GM21723 (cell line): Measurements from ENCODE around the gene CALHM2.
"Not testable (repeated sequence)": the region's sequence is repeated elsewhere in the genome, so short reads cannot be mapped to it uniquely, and the experiment has no call there.

Experiments used
- ATAC-seq: cut with Tn5 transposase; IDR thresholded peaks from one replicate; pipeline ENCODE4 v1.9.1; 2021; ENCODE audit warnings: mild to moderate bottlenecking, moderate library complexity; ENCODE audit not compliant: unreplicated experiment

Gene CALHM2, protein sequence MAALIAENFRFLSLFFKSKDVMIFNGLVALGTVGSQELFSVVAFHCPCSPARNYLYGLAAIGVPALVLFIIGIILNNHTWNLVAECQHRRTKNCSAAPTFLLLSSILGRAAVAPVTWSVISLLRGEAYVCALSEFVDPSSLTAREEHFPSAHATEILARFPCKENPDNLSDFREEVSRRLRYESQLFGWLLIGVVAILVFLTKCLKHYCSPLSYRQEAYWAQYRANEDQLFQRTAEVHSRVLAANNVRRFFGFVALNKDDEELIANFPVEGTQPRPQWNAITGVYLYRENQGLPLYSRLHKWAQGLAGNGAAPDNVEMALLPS

DNA sequence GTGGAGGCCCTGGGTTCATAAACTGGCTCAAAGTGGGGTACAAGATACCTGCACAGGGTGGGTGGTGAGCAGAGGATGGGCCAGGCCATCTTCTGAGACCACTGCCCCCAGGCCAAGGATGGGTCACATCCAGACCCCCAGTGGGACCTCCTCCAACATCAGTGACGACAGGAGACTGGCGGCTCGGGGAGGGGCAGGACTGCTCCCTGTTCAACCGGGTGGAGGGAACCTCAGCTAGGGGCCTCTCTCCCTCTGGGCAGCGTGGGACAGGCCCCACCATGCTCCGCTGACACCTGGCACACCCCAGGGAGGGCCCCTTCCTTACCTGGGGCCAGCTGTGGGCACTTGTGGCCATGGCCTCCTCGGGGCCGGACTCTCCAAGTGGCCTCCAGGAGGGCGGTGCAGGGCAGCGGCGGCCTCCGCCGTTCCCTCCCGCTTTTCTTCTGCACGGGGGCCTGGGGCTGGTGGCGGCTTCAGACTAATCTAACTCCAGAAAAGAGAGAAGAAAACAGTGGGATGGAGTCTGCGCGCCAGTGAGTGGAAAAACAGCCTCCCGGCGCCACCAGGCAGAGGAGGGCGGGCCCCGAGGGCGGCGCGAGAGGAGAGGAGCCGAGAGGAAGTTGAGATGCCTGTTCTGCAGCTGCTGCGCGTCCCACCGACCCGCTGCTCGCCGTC lies at the start of gene CALHM2:
TSS of gene CALHM2 (minus strand) at position 540 of the 675 bp plus-strand sequence. CDS start 2,429 bp downstream, outside the sequence.
- peak; percentile 70 for ATAC-seq

DNA sequence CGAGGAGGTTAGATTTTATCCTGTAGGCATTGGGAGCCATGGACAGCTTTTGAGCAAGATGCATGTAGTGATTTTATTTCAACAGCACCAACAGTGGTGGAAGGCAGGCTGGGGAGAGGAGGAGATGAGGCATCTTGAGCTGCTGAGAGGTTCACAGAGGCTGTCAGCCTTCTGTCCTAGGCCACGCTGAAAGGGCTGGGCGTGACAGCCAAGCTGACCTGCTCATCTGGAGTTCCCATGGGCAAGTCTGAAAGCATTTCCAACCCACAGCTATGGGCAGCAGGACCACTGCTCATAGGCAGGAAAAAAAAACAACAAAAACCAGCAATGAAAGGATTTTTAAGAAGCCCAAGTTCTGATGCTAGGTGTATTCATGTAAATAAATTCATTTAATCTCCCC lies 49.0 kb upstream of the CALHM2 start:
- no peak for ATAC-seq

DNA sequence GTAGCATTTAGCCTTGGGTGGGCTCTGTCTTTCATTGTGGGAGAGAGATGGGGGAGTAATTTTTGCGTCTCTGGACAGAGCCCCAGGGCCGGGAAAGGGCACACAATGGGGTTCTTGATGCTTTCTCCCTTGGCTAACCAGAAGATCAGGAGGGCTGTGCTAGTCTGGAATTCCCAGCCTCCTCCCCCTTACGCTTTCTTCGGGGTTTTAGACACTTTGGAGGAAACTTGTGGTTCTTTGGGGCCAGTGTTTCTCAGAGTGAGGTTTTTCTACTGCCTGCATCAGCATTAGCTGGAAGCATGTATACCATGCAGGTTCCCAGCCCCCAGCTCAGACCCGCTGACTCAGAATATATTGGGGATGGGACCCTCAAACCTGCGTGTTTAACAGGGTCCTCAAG lies 48.3 kb upstream of the CALHM2 start:
- ATAC-seq: no peak

DNA sequence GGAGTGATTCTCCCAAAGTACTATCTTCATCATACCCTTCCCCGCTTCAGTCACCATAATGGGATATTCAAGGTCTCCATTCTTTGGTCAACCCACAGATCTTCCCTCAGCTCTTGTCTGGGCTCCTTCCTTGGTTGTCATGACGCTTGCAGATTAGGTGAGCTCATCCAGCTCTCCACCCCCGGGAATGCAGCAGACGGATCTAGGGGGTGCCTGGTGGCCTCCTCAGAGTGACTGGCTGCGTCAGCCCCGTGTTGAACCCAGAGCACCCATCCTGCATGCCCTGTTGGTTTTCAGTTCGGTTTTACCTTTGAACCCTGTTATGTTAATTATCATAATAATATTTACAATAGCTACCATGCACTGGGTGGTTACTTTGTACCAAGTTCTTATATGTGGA lies 47.7 kb upstream of the CALHM2 start:
- no peak for ATAC-seq

DNA sequence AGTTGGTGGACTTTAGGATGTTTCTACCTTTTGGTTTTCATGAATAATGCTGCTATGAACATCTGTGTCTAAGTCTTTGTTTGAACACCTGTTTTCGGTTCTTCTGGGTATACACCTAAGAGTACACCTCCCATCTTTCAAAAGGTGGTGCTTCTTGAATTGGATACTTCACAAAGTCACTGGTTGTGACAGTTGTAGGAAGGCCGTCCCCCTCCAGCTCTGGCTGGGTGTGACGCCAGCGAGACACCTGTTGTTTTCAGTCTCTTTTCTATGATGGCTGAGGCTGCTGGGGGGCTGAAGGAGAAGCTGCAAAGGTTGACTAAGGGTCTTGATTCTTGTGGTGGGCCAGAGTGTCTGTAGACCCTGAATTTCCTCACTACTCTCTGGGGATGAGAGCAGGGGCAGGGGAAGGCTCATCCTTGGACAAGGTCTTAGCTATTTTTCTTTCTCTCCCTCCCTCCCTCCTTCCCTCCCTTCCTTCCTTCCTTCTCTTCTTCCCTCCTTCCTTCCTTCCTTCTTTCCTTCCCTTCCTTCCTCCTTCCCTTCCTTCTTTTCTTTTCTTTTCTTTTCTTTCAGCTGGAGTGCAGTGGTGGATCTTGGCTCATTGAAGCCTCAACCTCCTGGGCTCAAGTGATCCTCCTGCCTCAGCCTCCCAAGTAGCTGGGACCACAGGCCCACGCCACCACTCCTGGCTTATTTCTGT lies 46.9 kb upstream of the CALHM2 start:
- ATAC-seq: no peak

DNA sequence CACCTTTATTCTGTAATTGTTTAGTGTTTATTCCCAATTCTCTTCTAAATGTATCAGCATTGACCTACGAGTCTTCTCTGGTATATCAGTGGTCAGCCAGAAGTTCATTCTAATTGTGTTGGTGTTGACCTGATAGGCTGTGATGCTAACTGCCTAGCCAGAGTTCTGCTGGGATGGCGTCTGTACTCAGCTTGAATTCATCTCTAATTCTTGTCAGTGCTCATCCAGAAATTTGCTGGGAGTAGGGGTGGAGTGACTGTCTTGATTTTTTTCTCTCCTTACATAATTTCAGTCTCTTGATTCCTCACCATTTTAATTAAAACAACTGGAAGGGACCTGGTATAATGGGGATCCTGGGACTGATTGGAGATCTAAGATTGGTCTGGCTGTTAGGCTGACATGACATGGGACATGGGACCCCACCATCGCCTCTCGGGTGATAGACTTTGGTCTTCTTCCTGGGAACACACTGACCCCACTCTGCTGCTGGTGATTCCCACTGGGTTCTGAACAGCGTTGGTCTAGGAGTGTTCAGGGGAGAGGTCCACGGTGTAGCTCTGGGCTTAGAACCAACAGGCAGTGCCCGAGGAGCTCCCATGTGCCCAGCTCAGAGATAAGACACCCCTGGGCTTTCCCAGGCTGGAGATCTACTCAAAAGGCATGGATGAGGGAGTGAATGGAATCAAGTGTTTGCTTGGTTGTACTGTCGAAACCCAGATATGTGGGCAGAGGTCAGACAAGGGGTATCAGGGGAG lies 45.2 kb upstream of the CALHM2 start:
- no peak for ATAC-seq

DNA sequence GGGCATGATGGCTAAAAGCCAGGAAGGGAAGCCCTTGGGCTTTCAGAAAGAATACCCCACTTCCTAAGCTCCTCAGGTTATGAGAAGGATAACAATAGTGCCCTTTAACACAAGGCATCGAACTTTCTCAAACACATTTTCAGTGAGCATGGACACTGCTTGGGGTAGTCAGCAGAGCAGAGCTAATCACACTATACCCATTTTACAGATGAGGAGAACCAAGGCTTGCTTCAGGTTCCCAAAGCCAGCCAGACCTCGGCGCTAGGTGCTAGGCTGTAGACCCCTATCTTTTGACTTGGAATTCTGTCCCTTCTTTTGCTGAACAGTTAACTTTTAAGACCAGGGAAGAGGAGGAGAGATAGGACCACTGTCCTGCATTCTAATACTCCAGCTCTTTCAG lies 43.2 kb upstream of the CALHM2 start:
- no peak for ATAC-seq

DNA sequence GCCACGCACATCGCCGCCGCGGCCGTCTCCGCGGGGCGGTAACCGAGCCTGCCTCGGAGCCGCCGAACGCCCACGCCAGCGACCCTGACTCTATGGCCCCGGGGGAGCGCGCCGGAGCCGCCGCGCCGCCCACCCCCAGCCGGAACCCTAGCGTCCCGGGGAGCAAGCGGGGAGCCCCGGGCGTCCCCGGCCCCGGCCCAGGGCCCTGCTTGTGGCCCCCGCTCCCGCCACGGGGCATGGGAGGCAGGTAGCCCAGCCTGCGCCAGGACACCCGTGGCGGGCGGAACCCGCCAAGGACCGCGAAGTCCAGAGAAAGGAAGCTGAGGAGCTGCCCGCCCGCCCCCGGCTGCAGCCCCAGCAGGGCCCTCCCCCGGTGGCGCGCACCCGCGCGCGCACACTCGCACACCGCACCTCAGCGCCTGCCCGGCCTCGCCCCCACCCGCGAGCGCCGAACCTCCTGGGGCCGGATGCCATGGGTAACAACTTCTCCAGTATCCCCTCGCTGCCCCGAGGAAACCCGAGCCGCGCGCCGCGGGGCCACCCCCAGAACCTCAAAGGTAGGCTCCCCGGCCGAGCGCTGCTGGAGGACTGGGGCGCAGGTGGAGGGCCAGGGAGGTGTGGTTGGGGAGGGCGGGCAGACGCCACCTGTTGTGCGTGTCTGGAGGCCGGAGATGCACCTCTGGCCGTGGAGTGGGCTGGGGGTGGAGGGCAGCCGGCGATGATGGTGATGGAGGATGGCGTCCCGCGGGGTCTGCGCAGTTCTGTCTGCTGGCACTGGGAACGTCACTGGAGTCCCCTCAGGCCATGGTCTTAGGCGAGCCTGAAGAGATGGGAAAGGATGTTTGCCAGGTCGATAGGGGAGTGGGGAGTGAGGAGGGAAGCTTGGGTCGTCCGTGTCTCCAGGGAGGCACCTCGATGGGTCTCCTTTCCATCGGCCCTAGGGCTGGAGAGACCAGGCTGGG lies 42.0 kb upstream of the CALHM2 start:
- ATAC-seq: no peak

DNA sequence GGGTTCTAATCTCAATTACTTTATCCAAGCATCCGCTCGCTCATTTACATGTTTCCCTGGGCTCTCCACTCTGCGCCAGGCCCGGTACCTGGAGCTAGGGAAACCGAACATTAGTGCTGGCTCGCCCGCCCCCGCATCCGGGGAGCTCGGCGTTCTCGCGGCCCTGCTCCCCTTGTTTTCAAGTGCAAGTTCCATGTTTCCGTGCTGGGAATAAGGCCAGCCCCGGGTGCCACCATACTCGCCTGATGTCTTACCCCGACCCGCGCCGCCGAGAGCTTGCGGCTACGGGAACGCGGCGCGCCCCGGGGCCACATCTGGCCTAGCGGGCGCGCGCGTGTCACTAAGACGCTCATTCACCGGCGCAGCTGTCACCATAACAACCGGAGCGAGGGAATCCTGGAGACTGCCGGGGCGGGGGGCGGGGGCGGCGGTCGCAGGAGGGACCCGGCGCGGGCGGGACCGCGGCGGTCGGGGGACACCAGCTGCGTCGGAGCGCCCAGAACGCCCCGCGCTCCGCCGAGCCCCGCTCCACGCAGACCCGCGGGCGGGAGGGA lies 41.3 kb upstream of the CALHM2 start, which contains the start of gene NEURL1:
TSS of gene NEURL1 (plus strand) at position 344 of the 554 bp plus-strand sequence. CDS start 683 bp downstream, outside the sequence.
- no peak for ATAC-seq

DNA sequence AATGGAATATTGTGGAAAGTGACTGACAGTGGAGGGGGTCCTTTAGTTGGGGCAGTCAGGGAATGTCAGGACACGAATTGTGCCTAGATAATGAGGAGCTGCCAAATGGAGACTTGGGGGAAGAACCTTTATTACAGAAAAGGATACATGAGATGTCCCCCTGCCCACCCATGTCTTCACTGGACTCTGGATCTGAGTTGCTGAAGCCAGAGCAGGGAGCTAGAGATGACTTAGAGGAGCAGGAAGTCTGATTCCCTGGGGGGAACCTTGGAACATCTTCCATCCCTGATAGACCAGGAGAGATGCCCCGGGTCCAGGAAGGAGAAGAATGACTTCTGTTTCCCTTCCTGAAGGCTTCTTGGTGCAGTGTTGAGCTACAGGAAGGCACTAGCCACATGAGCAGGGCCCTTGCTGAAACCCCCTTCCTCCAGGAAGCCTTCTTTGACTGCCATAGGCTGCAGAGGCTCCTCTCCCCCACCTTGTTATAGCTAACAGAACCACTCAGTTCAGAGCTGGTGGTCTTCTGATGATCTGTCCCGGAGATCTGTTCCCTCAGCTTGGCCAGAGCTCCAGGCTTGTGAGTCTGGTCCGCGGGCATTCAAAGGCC lies 40.6 kb upstream of the CALHM2 start:
- ATAC-seq: no peak

DNA sequence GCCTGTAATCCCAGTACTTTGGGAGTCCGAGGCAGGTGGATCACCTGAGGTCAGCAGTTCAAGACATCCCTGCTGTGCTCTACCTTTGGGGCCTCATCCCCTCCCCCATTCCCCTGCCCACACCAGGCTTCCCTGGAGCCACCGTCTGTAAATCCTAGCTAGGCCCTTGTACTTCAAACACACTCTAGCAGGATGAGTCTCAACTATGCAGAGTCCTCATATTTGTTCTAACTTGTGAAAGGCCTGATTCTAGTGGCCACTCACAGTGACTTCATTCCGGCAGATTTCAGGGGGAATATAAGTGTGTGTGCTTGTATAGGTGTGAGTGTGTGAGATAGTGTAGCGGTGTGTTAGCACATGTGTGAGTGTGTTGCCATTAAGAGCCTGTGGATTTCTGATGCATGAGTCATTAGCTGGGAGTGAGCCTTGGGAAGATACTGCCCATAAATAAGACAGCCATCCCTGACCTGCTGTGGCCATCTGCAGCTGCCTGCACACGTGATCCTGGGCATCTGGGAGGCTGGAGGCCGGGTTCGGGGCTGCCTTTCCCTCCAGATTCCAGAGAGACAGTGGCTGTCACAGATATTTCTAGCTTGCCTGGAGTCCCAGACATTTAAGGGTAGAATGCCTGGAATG lies 39.7 kb upstream of the CALHM2 start:
- ATAC-seq: no peak

DNA sequence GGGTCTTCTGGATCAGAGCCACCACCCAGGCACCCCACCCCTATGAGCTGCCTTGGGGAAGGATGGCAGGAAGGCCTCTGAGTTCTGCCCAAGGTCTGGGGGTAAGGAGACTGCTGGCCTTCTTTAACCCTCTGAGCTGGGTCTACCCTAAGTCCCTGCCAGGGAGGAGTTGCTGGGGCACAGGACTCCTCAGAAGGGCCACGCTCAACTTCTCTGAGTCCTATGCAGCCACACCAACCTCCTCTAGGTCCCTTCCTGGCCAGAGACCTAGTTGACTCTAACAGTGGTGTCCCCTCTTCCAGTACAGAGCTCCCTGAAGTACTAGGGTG lies 38.8 kb upstream of the CALHM2 start:
- ATAC-seq: peak; percentile 23

DNA sequence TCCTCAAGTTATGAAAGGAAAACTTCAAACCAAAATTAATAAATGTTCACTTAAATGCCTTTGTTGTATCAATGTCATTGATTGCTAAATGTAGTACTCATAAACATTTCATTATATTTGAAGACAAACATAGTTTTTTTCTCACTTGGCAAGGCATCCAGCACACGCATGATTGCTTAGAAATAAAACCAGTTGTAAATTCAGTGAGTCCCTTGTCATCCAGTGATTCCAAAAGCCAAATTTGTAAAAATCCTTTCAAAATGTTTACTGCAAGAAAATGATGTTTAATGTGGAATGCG lies 35.2 kb upstream of the CALHM2 start:
- no peak for ATAC-seq

DNA sequence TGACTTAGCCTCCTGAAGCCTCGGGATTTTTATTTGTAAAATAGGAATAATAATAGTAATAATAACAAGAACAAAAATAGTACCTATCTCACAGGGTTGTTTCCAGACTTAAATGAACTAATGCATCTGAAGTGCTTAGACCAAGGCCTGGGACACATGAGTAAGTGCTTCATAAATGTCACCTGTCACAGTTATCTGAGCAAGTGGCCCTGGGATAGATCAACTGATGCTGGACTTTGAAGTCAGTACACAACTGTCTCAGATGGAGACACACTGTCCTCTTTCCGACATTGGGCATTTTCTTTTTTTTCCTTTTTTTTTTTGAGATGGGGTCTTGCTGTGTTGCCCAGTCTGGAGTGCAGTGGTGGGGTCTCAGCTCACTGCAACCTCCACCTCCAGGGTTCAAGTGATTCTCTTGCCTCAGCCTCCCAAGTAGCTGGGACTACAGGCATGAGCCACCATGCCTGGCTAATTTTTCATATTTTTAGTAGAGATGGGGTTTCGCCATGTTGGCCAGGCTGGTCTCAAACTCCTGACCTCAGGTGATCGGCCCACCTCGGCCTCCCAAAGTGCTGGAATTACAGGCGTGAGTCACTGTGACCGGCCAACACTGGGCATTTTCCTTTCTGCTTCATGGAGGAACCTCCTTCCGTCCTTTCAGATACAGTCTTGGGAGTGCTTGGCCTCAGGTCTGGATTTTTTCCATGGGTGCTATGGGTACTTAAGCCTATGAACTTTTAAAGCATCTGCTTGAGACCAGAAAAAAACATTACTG lies 34.7 kb upstream of the CALHM2 start:
- ATAC-seq: not testable (repeated sequence)

DNA sequence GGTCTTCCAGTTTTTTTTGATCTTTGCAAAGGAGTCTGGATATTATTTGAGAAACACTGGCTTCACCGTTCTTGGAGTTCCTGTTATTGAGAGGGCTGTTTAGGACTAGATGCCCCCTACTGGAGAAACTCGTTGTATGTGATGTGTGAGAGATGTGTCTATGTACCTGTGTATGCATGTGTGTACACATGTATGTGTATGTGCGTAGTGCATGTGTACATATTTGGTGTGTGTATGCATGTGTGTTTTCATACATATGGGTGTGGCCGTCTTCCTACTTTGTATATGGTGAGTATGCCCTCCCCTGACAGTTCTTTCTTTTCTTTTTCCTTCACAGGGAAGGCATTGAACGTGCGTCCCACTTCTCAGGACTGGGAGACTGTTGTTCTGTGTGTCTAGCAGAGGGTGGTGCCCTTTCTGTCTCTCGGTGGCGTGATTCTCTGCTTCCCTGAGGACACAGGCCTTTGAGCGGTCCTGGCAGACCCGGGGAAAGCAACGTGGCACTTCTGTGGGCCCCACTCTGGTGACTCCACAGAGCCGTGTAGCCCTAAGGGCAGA lies 29.9 kb upstream of the CALHM2 start:
- no peak for ATAC-seq

DNA sequence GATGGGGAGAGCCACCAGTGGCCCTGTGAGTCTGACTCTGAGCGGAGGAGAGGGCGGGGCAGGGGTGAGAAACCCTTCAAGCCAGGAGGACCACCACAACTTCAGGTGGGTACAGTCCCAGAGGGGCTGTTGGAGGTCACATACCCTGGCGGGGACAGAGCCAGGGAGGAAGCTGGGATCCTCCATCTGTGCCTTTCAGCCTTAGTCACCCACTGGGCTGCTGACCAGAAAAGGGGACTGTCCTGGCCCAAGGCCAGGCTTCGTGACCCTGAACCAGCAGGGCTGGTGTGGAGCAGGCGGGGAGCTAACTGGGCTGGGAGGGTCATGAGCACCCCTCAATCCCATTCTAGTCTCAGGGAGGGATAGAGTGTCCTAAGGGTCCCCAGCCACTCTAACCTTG lies 28.4 kb upstream of the CALHM2 start:
- no peak for ATAC-seq

DNA sequence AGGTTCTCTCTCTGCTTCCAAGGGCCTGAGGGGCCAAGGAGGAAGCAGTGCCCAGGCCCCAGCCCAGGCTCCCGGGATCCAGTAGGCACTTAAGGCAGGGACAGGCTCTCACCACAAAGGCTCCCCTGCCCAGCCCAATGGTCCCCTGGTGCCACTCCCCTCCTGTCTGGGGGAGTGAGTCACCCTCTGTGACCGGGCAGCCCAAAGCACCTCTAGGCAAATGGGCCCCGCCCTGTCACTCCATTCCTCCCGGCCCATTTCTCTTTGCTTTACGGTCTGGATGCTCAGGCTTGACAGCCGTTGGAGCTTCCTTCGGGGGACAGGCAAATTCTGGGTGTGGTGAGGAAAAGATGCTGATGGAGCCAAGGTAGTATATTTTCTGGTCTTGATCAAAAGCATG lies 27.0 kb upstream of the CALHM2 start, which contains the start of gene CALHM3:
TSS of gene CALHM3 (minus strand) at position 106 of the 400 bp plus-strand sequence. CDS start 208 bp downstream, outside the sequence.
- no peak for ATAC-seq

DNA sequence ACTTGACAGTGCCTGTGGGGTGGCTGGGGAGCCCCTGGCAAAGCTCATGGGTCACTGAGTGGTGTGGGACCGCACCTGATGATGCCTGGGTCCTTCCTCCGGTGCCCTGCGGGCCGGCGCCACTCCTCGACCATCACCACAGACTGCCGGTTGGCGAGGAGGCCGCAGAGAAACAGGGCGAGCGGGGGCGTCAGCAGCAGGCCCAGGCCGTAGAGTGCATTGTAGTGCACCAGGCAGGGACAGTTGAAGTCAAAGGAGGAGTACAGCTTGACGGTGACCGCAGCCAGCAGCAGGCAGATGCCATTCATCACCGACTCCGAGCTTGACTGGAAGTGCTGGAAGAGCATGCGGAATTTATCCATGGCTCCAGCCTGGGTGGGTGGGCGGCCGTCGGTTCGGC lies 26.5 kb upstream of the CALHM2 start:
- ATAC-seq: no peak
